Stimulated activated CD4-positive, alpha-beta T cell treated with anti-CD3 and anti-CD28 coated beads, Interleukin-4, amount 100 ng/mL, for 48 hours (primary cell): ENCODE results near the gene RSPO3.

Experiments
- DNase-seq, 2 donors: peaks; one replicate each; pipeline ENCODE4 v3.0.0-alpha.2; 2020; ENCODE audit warnings: low read depth in 2 of 2

RSPO3 gene

GRCh38 chr6:127160484-127160883, 42.0 kb downstream of the RSPO3 start:
- no peak for DNase-seq

- no peak for DNase-seq
These were observed 44.4 kb downstream of the RSPO3 start for GRCh38 chr6:127162836-127163235.

- no peak for DNase-seq
These were observed 45.6 kb downstream of the RSPO3 start for GRCh38 chr6:127164036-127164435.

GRCh38 chr6:127164565-127164964, 46.1 kb downstream of the RSPO3 start:
- no peak for DNase-seq

- DNase-seq = no peak
These were observed 54.9 kb downstream of the RSPO3 start for GRCh38 chr6:127173156-127173940.

- DNase-seq = no peak
These were observed 57.7 kb downstream of the RSPO3 start for GRCh38 chr6:127176146-127176545.

GRCh38 chr6:127177030-127177922, 58.8 kb downstream of the RSPO3 start:
- DNase-seq = no peak

- no peak for DNase-seq
These were observed 59.4 kb downstream of the RSPO3 start for GRCh38 chr6:127177923-127178231.

- DNase-seq = no peak
These were observed 60.3 kb downstream of the RSPO3 start for GRCh38 chr6:127178746-127179145.

GRCh38 chr6:127180426-127180825, 62.0 kb downstream of the RSPO3 start:
- no peak for DNase-seq

- DNase-seq = no peak
These were observed 64.0 kb downstream of the RSPO3 start for GRCh38 chr6:127182501-127182900.

GRCh38 chr6:127185437-127185995, 67.0 kb downstream of the RSPO3 start:
- DNase-seq = no peak

- DNase-seq = peak; percentile 65 to 79
These were observed 68.4 kb downstream of the RSPO3 start for GRCh38 chr6:127186889-127187288.

- DNase-seq = no peak
These were observed 70.3 kb downstream of the RSPO3 start for GRCh38 chr6:127188744-127189143.

- no peak for DNase-seq
These were observed 72.1 kb downstream of the RSPO3 start for GRCh38 chr6:127190552-127190951.

GRCh38 chr6:127191716-127192115, 73.2 kb downstream of the RSPO3 start:
- DNase-seq = no peak

GRCh38 chr6:127192911-127193541, 74.6 kb downstream of the RSPO3 start:
- no peak for DNase-seq

GRCh38 chr6:127195833-127196232, 77.4 kb downstream of the RSPO3 start:
- DNase-seq = no peak

GRCh38 chr6:127198549-127198948, 80.1 kb downstream of the RSPO3 start:
- no peak for DNase-seq

GRCh38 chr6:127199470-127199869, 81.0 kb downstream of the RSPO3 start:
- DNase-seq = no peak

- no peak for DNase-seq
These were observed 81.6 kb downstream of the RSPO3 start for GRCh38 chr6:127200114-127200513.

GRCh38 chr6:127201321-127201720, 82.8 kb downstream of the RSPO3 start:
- no peak for DNase-seq
